ENCODE data around the gene TEX52. TPM values are rescaled to one million over a fixed set of nuclear protein-coding genes. Genes with fewer than 3 reads are reported as not detected.

Gene TEX52
- total and polyA plus RNA-seq, 9 donors: not detected

DNA sequence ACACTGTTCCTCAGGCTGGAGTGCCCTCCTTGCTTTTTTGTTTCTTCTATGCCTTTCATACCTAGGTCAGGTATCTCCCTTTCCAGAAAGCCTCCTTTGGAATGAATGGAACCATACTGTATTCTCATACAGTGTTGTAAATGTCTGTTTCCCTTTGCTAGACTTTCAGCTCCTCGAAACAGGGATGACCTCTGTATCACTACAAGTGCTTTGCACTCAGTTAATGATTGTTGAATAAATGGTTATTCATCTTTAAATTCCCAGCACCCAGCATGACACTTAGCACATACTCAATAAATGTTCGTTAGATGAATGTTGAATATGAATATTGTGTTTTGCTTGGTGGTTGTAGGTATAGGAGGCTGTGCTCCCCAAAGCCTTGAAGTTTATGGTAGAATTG lies 28.0 kb upstream of the TEX52 start:
- no peak overlapping the region for H3K4me3 ChIP-seq
- H3K4me1 ChIP-seq (ENCODE audit: insufficient read depth): peaks cover under 1% of the 10 kb centered on the region
- intact Hi-C loops (cut with DNase I): loop anchor here in 1 of 4 donors (10.0 kb wide), 1 partner anchor 50 kb away; the partner anchor contains the start of gene NRIP2
- H3K27ac ChIP-seq: no peak overlapping the region
- TF ChIP-seq, protein P1, sequence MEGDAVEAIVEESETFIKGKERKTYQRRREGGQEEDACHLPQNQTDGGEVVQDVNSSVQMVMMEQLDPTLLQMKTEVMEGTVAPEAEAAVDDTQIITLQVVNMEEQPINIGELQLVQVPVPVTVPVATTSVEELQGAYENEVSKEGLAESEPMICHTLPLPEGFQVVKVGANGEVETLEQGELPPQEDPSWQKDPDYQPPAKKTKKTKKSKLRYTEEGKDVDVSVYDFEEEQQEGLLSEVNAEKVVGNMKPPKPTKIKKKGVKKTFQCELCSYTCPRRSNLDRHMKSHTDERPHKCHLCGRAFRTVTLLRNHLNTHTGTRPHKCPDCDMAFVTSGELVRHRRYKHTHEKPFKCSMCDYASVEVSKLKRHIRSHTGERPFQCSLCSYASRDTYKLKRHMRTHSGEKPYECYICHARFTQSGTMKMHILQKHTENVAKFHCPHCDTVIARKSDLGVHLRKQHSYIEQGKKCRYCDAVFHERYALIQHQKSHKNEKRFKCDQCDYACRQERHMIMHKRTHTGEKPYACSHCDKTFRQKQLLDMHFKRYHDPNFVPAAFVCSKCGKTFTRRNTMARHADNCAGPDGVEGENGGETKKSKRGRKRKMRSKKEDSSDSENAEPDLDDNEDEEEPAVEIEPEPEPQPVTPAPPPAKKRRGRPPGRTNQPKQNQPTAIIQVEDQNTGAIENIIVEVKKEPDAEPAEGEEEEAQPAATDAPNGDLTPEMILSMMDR (IDR thresholded peaks at IDR 0.05): no peak
- TF ChIP-seq POLR2A (IDR thresholded peaks at IDR 0.05) (no peak), EP300 (IDR thresholded peaks at IDR 0.05) (no peak)
- no peaks in the 10 kb centered on the region for H3K27me3 ChIP-seq
- H3K36me3 ChIP-seq: no peaks in the 10 kb centered on the region
- WGBS, 3 donors: 83 to 93% (median 86%) methylated on average over 2 of the region's 2 CpGs
- H3K9me3 ChIP-seq: no peaks in the 10 kb centered on the region
- DNase-seq: no peak

DNA sequence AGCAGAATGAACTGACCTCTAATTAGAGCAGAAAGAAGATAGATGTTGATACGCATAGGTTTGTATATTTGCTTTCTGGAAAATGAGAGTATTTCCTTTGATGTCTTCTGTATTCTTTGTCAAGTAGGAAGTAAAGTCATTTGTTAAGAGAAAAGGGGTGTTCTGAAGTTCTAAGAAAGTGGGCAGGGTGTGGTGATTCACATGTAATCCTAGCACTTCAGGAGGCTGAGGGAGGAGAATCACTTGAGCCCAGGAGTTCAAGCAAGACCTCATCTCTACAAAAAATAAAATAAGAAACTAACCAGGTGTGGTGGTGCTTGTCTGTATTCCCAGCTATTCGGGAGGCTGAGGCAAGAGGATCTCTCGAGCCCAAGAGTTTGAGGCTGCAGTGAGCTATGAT lies 23.0 kb upstream of the TEX52 start:
- no peak overlapping the region for H3K4me3 ChIP-seq
- H3K27me3 ChIP-seq: no peaks in the 10 kb centered on the region
- no peaks in the 10 kb centered on the region for H3K36me3 ChIP-seq
- TF ChIP-seq, protein P1 (IDR thresholded peaks at IDR 0.05): no peak
- H3K9me3 ChIP-seq: no peaks in the 10 kb centered on the region
- 96 to 99% (median 96%) methylated on average over 3 of the region's 3 CpGs for WGBS, 3 donors
- intact Hi-C loops (cut with DNase I): loop anchor here in 1 of 4 donors (10.0 kb wide), 2 partner anchors 45 to 155 kb away; partner anchors contain the start of gene NRIP2
- no peak for DNase-seq
- no peak overlapping the region for H3K27ac ChIP-seq
- H3K4me1 ChIP-seq (ENCODE audit: insufficient read depth): peaks cover 5% of the 10 kb centered on the region

DNA sequence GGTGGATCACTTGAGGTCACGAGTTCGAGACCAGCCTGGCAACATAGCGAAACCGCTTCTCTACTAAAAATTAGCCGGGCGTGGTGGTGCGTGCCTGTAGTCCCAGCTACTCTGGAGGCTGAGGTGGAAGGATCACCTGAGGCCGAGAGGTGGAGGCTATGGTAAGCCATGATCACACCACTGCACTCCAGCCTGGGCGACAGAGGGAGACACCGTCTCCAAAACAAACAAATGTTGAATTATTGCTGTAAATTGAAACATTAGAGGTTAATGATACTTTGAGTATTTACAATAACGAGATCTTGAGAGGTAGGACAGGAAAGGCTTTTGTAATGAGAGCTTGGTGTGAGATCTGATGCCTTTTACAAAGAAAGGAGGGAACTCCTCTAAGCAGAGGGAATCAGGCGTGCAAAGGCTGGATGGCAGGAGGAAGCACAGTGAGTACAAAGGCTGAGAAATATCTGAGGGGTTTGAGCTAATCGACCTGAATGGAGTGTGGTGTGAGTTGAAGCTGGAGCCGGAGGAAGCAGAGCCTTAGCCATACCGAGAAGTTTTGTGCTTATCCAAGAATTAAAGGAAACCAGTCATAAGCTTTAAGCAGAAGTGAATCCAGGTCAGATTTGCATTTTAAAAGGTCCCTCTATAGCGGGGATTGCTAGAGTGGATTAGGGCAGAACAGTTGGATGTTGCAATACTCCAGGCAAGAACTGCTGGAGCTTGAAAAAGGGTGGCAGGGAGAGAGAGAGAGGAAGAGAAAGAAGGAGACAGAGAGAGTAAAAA lies 21.3 kb upstream of the TEX52 start:
- 27 to 43% (median 29%) methylated on average over 16 of the region's 16 CpGs for WGBS, 3 donors
- intact Hi-C loops (cut with DNase I): loop anchor here in 1 of 4 donors (10.0 kb wide), 1 partner anchor 157 kb away; no protein-coding TSS in a partner anchor
- Histone ChIP-seq H3K4me3 (peak overlapping the region; percentile 94), H3K27ac (peak overlapping the region; percentile 71 to 78), H3K9me3 (no peaks in the 10 kb centered on the region), H3K27me3 (no peaks in the 10 kb centered on the region), H3K36me3 (no peaks in the 10 kb centered on the region), H3K4me1 (ENCODE audit: insufficient read depth) (peaks cover 5% of the 10 kb centered on the region)
- no peak for TF ChIP-seq EP300 (IDR thresholded peaks at IDR 0.05)
- TF ChIP-seq, protein P1 (IDR thresholded peaks at IDR 0.05): no peak
- no peak for TF ChIP-seq POLR2A (IDR thresholded peaks at IDR 0.05)
- peak in 1 of 5 donors; percentile 25 for DNase-seq

DNA sequence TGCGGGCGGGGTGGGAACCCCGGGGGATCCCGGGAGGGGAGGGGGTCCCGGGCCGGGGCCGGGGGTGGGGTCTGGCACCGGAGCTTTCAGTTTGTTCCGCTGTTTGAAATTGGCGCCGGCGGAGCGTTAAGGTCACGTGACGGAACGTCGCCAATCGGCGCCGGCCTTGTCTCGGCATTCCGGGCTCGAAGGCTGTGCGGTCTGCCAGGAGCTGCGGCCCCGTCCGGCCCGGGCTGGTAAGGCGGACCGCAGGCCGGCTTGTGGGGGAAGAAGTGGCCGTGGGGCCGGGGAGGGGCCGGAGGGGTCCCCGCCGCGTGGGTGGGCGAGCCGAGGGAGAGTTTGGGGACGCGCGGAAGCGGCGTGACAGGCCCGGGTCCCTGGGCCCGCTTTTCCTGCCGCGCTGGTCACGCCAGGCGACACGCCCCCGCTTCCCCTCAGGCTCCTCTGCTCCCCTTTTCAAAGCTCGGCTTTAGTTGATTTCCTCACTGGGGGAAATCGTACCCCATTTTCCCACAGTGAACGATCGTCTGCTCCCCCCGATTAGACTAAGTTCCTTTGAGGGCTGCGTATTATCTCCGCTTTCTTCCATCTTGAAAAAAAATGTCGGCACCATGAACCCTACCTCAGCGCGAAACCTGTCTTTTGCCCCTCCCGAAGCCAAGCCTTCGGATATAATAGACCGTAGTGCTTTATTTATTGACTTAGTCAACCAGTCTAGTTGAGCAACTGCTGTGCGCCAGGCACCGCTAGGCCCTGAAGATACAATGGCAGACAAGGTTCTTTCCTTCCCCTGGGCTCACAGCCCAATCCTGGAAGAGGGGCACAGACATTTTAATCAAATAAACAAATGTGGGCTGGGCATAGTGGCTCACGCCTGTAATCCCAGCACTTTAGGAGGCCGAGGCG lies 20.5 kb upstream of the TEX52 start, which contains the start of the genes FOXM1 and RHNO1:
Gene FOXM1 (minus strand): TSS at position 128 of the 906 bp plus-strand sequence. CDS start 2,696 bp downstream, outside the sequence.
Gene RHNO1 (plus strand): TSS at position 177 of the 906 bp plus-strand sequence. CDS start 8,144 bp downstream, outside the sequence.
- H3K27ac ChIP-seq: peak within 1 kb of the TSS; percentile 71 to 78
- peak; percentile 90 to 95 (median 93) for DNase-seq
- 0 to 2% (median 0%) methylated on average over 48 to 70 of the region's 70 CpGs for WGBS, 3 donors
- intact Hi-C loops (cut with DNase I): loop anchor here in 1 of 4 donors (10.0 kb wide), 1 partner anchor 158 kb away; no protein-coding TSS in a partner anchor
- no peaks in the 10 kb centered on the region for H3K36me3 ChIP-seq
- H3K4me3 ChIP-seq: peak within 1 kb of the TSS; percentile 94
- H3K4me1 ChIP-seq (ENCODE audit: insufficient read depth): peaks cover 5% of the 10 kb centered on the region
- no peaks in the 10 kb centered on the region for H3K9me3 ChIP-seq
- H3K27me3 ChIP-seq: no peaks in the 10 kb centered on the region
- TF ChIP-seq, protein P1 (IDR thresholded peaks at IDR 0.05): peak in 1 of 3 donors; percentile 14
- TF ChIP-seq EP300 (IDR thresholded peaks at IDR 0.05) (no peak), POLR2A (IDR thresholded peaks at IDR 0.05) (peak; percentile 52)

Data from ovary (tissue), 9 donors.